NCI-H1694 (cell line): ENCODE data around the gene MBLAC1.
A peak's percentile ranks its signal among the peaks of the same experiment; 100 is the strongest.

Source experiments
- DNase-seq: peaks from one replicate; lab custom pipeline; 2025; lab: John Stamatoyannopoulos, UW

MBLAC1 gene

GRCh38 chr7:100154651-100155491 lies 28.1 kb downstream of the MBLAC1 start:
- no peak for DNase-seq

DNA sequence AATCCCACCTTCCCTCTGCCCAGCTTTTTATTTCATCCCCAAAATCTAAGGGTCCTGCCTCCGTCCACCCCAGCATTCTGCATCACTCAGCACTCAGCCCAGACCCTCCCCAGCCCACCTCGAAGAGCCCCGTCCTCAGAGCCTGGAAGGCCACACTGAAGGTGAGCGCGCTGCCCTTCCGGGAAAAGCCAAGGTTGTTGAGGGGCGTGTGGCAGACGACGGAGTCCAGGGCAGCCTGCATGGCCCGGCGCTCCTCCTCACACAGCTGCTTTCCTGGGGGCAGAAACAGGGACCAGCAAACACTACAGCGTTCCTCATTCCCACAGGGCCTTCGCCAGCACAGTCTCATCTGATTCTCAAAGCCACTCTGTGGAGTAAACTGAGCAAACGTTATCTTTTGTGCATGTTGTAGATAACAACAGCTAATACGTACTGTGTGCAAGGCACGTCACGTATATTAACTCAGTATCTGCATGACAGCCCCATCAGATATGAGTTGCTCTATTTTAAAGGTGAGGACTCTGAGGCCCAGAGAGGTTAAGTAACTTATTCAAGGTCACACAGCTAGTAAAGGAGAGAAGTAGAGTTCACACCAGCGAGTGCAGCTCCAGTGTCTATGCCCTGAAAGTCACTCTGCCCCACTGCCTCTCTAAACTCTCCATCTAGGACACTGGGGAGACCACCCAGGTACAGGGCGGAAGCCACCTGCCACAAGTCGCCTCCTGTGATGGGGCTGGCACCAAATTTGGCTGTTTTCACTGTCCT lies 29.0 kb downstream of the MBLAC1 start:
- no peak for DNase-seq

GRCh38 chr7:100156331-100157068 lies 29.7 kb downstream of the MBLAC1 start:
- DNase-seq = no peak

DNA sequence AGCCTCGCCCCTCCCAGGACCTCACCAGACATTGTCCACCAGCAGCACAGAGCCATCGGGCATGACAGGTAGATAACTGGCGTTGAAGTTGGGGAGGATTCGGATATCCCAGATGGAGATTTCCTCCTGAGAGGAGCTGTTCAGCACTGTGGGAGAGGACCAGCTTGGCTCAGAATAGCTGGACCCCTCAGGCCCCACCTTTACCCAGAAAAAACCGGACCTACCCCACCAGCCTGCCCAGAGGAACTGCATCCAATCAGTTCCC lies 30.2 kb downstream of the MBLAC1 start:
- no peak for DNase-seq

DNA sequence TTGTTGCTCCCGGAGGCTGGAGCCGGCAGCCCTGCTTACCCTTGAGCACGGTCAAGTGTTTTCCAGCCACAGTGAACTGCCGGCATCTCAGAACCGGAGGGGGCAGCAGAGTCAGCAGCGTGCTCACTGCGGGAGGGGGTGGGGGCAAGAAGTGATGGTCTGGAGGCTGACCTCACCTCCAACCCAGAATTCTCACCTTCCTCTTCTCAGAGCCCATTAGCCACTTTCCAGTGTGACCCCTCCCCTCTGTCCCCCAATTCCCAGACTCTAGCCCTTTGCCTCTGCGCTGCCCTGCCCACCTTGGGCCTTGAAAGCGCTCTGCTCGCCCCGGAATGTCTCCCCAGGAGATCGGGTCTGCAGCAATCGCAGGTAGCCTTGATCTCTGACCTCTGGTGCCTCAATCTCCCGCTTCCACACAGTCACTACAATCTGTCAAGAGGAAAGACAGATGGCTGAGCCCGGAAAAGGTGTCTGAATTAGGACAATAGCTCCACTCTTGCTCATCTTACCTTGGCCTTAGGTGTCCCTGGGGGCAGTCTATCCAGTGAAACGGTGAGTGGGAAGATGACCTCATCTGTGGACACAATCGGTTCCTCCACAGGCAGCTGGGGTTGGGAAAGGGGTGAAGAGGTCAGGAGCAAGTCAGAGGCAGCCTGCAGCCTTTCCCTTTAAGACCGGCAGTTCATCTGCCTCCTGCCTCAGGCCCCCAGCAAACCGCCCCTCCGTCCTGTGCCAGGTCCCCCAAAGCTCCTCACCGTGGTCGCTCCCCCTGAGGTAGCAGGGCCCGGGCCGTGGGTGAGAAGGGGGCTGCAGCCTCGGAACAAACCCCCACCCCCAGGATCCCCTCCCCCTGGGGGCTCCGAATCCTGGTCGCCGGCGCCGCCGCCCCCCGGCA lies 30.8 kb downstream of the MBLAC1 start:
- DNase-seq = no peak

DNA sequence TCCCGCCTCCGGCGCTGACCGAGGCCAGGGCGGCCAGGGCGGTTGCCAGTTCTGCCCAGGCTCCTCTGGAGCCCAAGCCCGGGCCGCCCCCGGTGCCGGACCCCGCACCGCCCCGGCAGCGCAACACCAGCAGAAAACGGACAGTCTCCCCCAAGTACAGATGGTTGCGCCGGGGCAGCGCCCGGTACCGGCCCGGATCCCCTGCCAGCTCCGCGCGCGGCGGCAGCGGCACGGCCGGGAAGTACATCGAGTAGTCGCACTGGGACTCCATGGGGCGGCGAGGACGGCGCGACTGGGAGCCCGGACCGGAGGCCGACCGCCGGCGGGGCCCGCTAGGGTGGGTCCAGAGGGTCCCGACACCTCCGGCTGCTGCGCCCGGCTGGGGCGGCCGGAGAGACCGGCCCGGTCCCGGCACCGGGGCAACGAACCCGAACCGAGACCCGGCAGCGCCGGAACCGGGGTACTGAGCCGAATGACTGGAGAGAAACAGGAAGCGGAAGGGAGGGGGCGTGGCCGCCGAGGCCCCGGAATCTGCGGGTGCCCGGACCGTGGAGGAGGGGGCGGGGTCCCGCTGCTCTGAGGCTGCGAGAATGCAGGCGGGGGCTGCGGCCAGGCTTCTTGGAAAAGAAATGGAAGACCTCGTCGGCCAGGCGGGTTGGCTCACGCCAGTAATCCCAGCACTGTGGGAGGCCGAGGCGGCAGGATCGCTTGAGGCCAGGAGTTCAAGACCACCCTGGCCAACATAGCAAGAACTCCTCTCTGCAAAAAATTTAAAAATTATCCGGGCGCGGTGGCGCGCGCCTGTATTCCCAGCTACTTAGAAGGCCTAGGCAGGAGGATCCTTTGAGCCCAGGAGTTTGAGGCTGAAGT lies 31.7 kb downstream of the MBLAC1 start, which contains the start of gene TRAPPC14:
Gene TRAPPC14, minus strand, starts transcription at position 495 of the 870 bp plus-strand sequence. Its CDS starts 224 bp downstream, at position 271.
- peak; percentile 63 for DNase-seq

DNA sequence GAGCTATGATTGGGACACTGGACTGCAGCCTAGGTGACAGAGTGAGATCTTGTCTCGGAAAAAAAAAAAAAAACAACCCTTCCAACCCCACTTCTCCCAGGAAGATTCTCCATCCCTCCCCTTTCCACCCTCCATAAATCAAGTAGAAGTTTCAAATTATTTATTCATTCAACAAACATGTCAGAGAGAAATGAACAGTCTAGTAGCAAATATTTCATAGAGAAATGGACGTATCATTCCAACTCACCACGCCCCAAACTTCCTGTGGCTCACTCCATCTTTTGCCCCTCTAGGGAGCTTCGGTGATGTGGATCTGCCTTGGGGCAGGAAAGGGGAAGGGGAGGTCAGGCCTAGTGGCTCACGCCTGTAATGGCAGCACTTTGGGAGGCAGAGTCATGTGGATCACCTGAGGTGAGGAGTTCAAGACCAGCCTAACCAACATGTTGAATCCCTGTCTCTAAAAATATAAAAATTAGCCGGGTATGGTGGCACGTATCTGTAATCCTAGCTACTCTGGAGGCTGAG lies 32.4 kb downstream of the MBLAC1 start:
- no peak for DNase-seq

DNA sequence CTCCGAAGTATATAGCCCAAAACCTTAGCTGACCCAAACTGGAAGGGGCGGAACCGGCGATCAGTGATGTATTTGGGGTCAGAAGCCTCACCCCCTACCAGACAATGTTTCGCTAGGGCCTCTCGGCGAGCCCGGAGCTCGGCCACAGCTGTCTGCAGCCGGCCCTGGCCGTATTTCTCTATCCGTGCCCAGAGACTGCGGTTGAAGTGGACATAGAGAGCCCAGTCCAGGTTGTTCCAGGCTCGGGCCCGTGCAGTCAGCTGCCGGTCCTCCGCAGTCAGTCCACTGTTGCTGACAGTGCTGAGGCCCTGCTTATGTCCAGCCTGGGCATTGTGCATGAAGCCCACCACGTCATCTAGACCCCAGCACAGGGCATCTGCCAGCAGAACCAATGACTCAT lies 33.3 kb downstream of the MBLAC1 start:
- no peak for DNase-seq

DNA sequence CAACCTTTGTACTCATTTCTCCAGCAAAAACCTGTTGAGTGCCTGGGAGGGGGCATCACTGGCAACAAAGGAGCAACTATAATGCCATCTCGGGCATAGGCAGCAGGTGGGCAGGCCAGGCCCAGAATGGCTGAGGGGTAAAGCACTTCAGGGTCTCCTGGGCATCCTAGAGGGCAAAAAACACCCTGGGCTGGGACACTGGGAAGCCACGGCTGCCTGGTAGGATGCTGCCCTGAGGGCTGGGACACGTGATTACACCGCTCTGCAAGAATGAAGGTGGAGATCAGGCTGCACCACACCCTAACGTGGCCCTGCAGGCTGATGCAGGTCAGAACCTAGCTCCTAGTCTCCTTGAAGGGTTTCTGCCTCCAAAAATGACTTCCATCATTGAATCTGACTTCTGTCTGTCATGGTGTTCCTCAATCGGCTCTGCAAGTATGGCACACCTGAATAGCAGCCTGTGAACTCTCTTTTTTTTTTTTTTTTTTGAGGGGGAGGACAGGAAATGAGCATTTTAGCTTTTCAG lies 36.3 kb downstream of the MBLAC1 start:
- no peak for DNase-seq

DNA sequence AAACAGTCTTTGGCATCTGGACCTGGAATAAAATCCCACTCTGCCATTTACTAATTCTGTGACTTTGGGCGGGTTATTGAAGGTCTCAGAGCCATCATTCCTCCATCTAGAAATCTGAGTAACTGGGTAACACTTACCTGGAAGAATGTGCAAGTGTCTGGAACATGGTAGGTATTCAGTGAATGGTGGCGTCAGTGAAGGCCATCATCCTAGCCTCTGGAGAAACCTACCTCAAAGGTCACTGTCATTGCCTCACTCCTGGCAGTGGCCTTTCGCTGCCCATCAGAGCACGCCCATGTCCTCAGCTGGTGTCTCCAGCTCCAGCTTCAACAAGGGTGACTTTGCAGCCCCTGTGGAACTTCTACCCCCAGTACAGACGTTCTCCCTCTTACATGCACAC lies 37.1 kb downstream of the MBLAC1 start:
- DNase-seq = no peak

- DNase-seq = no peak
These were observed 39.7 kb downstream of the MBLAC1 start for GRCh38 chr7:100166317-100166940.

DNA sequence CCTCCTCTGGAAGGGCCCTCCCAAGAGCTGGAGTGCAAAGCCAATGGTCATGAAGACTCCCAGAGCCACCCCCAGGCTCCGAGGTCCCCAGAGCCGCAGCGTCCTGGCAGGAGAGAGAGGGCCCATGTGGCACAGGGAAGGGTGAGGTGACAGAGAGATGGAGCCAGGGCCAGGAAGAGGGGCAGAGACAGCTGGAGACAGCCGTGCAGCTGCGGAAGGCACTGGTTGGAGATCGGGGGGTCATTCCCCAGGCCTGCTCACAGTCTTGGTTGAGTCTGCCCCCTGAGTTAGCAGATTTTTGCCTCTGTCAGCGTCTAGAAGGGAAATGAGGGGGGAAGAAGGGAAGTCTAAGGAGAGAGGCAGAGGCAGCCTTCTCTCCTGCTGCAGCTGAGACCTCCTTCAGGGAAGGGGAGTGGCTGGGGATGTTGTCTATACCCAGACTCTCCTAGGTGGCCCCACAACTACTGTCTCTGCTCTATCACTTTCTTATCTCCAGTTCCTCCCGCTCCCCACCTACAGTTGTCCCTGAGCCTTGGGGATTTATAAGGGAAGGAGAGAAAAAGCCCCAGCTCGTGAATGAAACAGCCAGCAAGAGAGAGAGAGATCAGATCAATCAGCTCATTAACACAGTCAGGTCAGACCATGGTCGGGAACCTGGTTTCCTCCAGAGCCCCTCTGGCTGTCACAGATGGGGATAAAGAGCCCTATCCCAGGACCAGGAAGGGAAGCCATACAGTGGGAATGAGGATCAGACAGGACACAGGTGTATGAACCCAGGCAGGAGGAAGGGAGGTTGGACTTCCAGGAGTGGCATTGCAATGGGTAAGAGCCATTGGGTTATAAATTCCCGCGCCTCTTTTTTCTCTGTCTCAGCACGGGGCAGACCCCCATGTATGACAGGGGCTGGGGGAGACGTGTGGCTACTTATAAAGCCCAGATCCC lies 40.5 kb downstream of the MBLAC1 start:
- no peak for DNase-seq

GRCh38 chr7:100167912-100168323 lies 41.2 kb downstream of the MBLAC1 start:
- no peak for DNase-seq

- no peak for DNase-seq
These were observed 42.5 kb downstream of the MBLAC1 start for GRCh38 chr7:100169147-100169850.

DNA sequence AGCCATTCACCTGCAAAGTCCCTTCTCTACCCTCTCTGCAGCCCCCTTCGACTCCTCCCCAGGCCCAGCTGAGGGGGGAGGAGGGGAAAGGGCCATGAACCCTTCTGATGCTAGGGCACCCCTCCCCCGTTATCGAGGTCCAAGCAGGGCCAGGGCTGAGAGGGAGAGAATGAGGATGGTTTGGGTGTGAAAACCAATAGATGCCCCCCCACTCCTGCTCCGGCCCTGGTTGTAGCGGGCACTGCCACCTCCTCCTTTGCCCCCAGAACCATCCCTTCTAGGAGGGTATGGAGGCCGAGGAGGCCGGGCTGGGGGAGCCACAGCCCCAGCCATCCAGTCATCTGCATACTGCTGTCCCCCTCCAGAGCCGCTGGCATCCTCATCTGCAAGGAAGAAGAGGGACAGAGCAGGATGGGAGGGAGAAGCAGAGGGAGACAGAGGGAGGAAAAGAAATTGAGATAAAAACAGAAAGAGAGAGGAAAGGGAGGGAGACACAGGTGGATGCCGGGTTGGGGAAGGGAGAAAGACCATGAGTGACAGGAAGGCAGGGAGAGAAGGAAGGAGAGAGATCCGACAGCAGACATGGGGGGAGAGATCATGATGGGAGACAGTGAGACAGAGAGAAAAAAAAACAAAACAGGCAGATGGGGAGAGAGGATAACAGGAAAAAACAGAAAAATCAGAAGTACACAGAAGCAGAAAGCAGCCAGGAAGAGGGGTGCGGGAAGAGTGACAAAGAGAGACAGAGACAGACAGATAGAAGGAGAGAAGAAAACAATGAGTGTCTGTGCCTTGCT lies 43.5 kb downstream of the MBLAC1 start:
- no peak for DNase-seq

GRCh38 chr7:100171087-100171681 lies 44.4 kb downstream of the MBLAC1 start:
- DNase-seq = no peak

GRCh38 chr7:100171840-100172239 lies 45.1 kb downstream of the MBLAC1 start:
- no peak for DNase-seq
